GM21723 (cell line): Measurements from ENCODE around the gene PLD1.
A peak's percentile ranks its signal among the peaks of the same experiment; 100 is the strongest.

Experiments
- ATAC-seq: cut with Tn5 transposase; IDR thresholded peaks from one replicate; pipeline ENCODE4 v1.9.1; 2021; ENCODE audit warnings: mild to moderate bottlenecking, moderate library complexity; ENCODE audit not compliant: unreplicated experiment

Gene PLD1

GRCh38 chr3:171797265-171797679, 13.0 kb downstream of the PLD1 start:
- ATAC-seq: peak; percentile 46

GRCh38 chr3:171796625-171797264, 13.5 kb downstream of the PLD1 start:
- ATAC-seq: no peak

GRCh38 chr3:171792531-171792930, 17.8 kb downstream of the PLD1 start:
- no peak for ATAC-seq

- ATAC-seq: no peak
Observed at GRCh38 chr3:171791692-171792076, 18.6 kb downstream of the PLD1 start.

DNA sequence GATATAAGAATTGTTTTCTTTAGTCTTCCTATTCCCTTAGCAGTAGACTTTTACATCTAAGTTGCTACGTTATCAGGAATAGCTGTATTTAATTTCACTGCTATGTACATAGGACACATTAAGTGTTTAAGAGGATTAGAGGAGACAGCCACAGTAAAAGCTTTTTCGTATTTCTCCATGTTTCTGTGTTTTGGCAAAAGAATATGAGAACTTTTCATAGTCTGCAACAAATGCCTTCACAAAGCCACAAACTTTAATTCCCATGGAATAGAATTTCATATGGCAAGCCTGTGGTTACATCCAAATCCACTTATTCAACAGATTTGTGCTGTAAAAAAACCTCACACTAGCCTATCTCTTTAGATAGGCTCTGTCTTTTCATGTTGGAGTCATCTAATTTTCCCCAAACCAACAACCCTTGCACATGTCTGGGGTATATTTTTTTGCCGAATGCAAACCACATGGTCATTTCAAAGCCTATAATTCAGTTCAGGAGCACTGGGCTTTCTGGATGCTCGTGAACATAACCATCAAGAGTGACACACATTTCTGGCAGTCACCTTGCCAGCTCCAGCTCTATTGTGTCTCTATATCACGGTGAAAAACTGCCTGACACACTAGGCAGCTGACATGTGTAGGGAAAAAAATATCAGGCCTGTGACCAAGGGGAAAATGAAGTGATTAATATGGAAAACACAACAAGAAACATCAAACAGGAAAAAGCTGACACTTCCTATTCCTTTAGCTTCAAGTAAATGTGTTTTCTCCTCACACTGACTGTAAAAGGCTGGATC, 19.2 kb downstream of the PLD1 start:
- no peak for ATAC-seq

GRCh38 chr3:171790574-171790897, 19.7 kb downstream of the PLD1 start:
- no peak for ATAC-seq

DNA sequence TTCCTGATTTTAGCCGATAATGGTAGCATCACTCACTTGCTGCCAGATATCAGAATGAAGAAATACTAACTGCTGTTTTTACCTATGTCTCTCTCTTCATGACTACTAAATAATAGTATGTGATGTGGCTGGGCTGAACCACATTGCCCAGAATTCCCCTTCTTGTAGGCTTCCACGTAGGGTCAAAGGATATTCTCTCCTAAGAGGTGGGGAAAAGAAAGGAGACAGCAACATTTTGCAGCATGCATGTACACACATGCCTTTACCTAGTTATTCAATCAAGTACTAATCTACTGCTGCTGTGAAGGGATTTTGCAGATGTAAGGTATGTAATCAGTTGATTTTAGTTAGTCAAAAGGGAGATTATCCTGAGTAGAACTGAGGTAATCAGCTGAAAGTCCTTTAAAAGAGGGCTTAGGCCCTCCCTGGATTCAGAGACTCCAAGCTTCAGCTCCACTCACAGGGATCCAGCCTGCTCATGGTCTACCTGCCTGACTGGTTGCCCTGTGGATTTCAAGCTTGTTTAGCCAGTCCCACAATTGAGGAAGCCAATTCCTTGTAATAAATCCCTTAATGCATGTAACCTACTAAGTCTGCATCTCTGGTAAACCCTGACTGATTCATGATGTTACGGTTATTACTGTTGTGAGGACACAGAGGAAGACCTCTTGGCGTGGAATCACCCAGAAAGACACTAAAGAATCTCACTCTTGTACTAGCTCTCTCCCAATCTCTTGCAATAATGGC, 20.4 kb downstream of the PLD1 start:
- ATAC-seq: no peak

DNA sequence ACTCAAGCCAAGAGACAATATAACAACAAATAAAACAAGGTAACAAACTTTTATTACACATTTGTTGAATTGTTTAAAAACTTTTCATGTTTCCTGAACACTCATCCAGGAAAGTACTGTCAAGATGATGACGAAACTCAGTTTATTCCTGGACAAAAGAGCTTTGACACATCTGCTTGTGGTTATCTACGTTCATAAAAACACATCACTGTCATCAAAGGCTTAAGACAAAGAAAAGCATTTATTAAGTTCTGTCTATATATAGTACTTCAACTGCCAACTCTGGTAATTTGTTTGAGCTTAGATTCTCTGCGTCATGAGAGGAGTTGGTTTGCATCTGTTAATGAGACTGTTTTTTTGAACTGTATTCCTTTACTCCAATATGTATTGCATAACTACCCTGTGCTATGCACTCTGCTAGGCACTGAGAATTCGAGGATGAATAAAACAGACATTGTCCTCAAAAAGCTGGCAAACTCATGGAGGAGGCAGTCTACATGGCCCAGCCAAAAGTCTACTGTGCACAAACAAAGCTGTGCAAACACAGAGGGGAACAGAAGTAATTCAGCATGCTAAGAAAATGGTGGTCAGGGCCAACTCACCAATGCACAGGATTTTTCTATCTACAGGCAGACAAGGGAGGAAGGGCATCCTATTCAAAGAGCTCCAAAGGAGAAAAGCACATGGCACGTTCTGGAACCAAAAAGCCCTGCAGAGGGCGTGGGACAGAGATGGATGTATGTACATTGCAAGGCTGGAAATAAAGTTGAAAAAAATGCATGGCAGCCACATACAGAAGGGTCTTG, 21.5 kb downstream of the PLD1 start:
- no peak for ATAC-seq

GRCh38 chr3:171786997-171787396, 23.3 kb downstream of the PLD1 start:
- no peak for ATAC-seq

- ATAC-seq: no peak
Observed at GRCh38 chr3:171784937-171785336, 25.3 kb downstream of the PLD1 start.

- ATAC-seq: no peak
Observed at GRCh38 chr3:171784387-171784786, 25.9 kb downstream of the PLD1 start.

DNA sequence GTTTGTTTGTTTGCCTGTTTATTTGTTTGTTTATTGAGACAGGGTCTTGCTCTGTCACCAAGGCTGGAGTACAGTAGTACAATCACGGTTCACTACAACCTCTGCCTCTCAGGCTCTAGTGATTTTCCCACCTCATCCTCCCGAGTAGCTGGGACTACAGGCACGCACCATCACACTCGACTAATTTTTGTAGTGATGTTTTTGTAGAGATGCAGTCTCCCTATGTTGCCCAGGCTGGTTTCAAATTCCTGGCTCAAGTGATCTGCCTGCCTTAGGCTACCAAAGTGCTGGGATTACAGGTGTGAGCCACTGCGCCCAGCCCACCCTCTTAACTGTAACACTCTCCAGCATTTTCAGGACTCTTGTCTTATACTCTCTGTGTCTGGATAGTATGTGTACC, 26.7 kb downstream of the PLD1 start:
- ATAC-seq: no peak

GRCh38 chr3:171783086-171783485, 27.2 kb downstream of the PLD1 start:
- ATAC-seq: no peak

- no peak for ATAC-seq
Observed at GRCh38 chr3:171782617-171783016, 27.7 kb downstream of the PLD1 start.

GRCh38 chr3:171781711-171782127, 28.6 kb downstream of the PLD1 start:
- ATAC-seq: no peak

DNA sequence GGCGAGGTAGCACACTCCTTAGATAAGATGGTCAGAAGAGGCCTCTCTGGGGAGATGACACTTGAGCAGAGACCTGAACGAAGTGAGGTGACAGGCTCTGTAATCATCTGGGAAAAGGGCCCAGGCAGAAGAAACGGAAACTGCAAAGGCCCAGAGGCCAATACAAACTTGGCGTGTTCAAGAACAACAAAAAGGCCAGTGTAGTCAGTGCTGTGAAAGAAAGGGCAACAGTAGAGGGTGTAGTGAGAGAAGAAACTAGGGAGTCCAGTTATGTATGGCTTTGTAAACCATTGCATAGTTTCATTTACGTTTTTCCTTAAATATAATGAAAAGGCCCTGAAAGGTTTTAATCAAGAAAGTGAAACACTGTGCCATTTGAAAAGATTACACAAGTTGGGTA, 31.8 kb downstream of the PLD1 start:
- ATAC-seq: no peak

DNA sequence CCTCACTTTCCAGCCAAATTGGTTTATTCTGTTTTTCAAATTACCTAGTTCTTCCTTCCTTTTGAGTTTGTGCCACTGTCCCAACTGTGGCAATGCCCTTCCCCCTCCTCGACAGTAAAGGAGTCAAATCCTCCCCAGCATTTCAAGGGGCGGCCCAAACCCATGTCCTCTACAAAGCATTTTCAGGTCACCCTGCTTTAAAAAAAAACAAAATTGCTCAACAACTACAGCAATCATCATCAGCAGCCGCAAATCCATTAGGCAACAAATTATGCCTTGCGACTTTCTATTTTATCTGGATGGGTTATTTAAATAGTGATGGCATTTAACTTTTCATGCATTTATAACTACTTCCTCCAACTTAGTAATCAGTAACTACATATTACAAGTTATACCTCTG, 32.7 kb downstream of the PLD1 start:
- ATAC-seq: no peak

DNA sequence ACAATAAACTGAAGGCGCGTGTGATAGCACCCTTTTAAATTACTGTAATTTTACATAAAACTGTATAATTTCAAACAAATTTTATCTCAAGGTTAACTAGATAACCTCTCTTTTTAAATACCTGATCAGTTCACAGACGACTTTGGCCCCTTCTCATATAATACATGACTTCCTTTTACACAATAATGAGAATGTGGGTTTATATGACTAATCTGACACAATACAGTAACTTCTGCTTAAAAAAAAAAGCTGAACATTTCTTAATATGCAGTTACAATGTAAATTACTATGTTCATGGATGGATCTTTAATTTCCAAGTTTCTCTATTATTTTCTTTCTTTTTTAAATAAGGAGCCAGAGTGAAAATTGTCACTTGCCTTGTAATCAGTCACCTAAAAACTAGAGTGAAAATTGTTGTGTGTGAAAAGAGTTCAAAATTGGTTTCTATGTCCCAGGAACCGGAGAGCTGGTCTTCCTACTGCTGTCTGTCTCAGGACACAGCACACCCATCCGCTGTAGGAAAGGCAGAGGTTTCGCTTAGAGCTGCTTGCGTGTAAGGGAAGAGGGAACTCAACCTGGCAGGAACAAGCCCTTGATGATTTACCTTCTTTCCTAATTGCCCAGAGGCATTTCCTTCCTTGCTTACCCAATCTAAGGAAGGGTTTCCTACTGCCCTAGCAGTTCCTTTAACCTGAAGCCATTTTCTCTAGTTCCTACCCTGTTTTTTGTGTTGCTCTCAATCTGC, 33.3 kb downstream of the PLD1 start:
- no peak for ATAC-seq

DNA sequence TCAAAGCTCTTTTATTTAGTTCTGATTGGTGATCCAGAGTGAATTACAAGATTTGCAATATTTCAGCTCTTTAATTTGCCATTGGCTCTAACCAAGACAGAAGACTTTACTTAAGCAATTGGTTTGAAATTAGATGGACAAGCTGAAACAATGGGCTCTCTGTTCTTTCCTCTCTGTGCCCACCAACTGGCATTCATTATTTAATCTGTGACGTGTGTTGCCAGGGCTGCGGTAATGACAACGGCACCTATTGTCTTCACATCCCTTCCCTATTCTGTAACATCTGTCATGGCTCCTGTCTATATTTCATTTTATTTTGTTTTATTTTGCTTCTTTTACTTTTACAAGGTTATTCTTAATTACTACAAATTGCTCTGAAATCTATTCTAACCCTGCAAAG, 33.9 kb downstream of the PLD1 start:
- no peak for ATAC-seq

GRCh38 chr3:171775943-171776342, 34.3 kb downstream of the PLD1 start:
- no peak for ATAC-seq

DNA sequence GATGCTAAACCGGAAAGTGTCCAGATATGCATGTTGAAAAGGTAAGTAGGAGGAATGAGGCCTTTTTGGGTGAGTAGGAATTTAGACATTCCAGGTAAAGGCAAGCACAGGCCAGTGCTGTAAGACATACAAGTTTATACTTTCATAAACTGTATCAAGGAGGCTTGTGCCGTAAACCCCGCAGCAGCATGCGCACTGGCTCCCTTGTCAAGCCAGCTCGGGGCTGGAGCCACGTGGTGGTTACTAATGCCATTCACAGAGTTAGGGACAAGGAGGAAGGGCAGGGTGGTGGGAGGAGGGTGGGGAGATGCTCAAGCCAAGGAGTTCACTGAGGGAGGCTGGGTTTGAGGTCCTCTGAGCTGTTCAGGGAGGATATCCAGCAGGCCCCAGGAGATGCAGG, 35.8 kb downstream of the PLD1 start:
- no peak for ATAC-seq
